K562 (cell line): ENCODE measurements around the gene PHKA1. TPM values are rescaled to one million over a fixed set of nuclear protein-coding genes. Genes with fewer than 3 reads are reported as not detected.

ENCODE experiments used
- ATAC-seq: fragments of 200-7000 bp; cut with Tn5 transposase; 3 replicates; pipeline ENCODE4 v1.9.1; 2020; ENCODE audit warnings: moderate library complexity
- BruUV-seq: library from RNA; stranded (reverse); fragments of 400-500 nt; replicated peaks from 2 replicates; lab custom pipeline; 2021; lab: Mats Ljungman, UMichigan
- CTCF ChIA-PET: fragments of 300-600 bp; formaldehyde crosslinking; extraction: SDS; loops from one replicate; lab custom pipeline; 2021; ENCODE audit warnings: low intra/inter-chr PET ratio; lab: Yijun Ruan, JAX
- POLR2A ChIA-PET: fragments of 300-600, 350-650 bp; sonication (Branson Sonifier 250); formaldehyde crosslinking; extraction: SDS; loops from one replicate; lab custom pipeline; 2021; ENCODE audit warnings: antibody characterized with exemption, inconsistent platforms; lab: Yijun Ruan, JAX
- DNase-seq, 4 experiments: peaks; one replicate each; pipeline versions ENCODE4 v3.0.0 to v3.0.0-alpha.2; 2011 to 2018; ENCODE audit warnings: low spot score in 3 of 4, mixed read lengths in 3 of 4; ENCODE audit errors: extremely low read depth in 1 of 4
- FAIRE-seq: peaks from 2 replicates; lab custom pipeline; 2011; peaks lifted over from hg19 to GRCh38; lab: Jason Lieb, UNC
- H2AFZ ChIP-seq: 2 replicates; pipeline ENCODE4 v1.6.0; 2011; ENCODE audit warnings: low read depth, low read length, control low read depth, inconsistent platforms
- H3K27ac ChIP-seq: fragments of 200-600 bp; 3 replicates; pipeline ENCODE4 v1.8.0; 2011; ENCODE audit warnings: low read depth, mild to moderate bottlenecking, control low read depth, inconsistent platforms, low read length, moderate library complexity, mixed read lengths; ENCODE audit errors: extremely low read depth
- H3K27me3 ChIP-seq, 2 experiments: fragments of 300-600 bp in 1 of 2; 2 replicates in 1 of 2; 3 replicates in 1 of 2; pipeline versions ENCODE4 v1.6.0 to v1.8.0; 2011; ENCODE audit warnings: inconsistent platforms in 2 of 2, low read length in 2 of 2, mild to moderate bottlenecking in 1 of 2, mixed read lengths in 1 of 2, moderate library complexity in 1 of 2; ENCODE audit not compliant: control insufficient read depth in 2 of 2, insufficient read depth in 2 of 2
- H3K36me3 ChIP-seq: fragments of 300-600 bp; 3 replicates; pipeline ENCODE4 v1.8.0; 2011; ENCODE audit warnings: mild to moderate bottlenecking, low read length, inconsistent platforms; ENCODE audit not compliant: control insufficient read depth, insufficient read depth
- H3K4me1 ChIP-seq, 2 experiments: fragments of 200-600 bp in 1 of 2; replicated peaks in 1 of 2; 2 replicates in 1 of 2; 3 replicates in 1 of 2; pipeline versions ENCODE4 v1.5.1 to v1.8.0; 2011; ENCODE audit warnings: inconsistent platforms in 2 of 2, low read length in 2 of 2, mild to moderate bottlenecking in 1 of 2, mixed read lengths in 1 of 2, moderate library complexity in 1 of 2; ENCODE audit not compliant: control insufficient read depth in 2 of 2, insufficient read depth in 2 of 2
- H3K4me2 ChIP-seq: 2 replicates; pipeline ENCODE4 v1.6.1; 2011; ENCODE audit warnings: low read length, control low read depth, inconsistent platforms, mixed read lengths; ENCODE audit not compliant: insufficient read depth
- H3K4me3 ChIP-seq: fragments of 200-600 bp; sonication (generic), shearing (Covaris generic); 2 replicates; pipeline ENCODE4 v1.5.1; 2016; ENCODE audit warnings: control low read depth, inconsistent platforms
- H3K79me2 ChIP-seq: fragments of 200-600 bp; 3 replicates; pipeline ENCODE4 v1.8.0; 2011; ENCODE audit warnings: low read length, inconsistent platforms; ENCODE audit not compliant: control insufficient read depth, insufficient read depth
- H3K9ac ChIP-seq, 2 experiments: 2 replicates each; pipeline versions ENCODE4 v1.6.0 to v1.6.1; 2011; ENCODE audit warnings: low read depth in 2 of 2, low read length in 2 of 2, control low read depth in 1 of 2, inconsistent platforms in 1 of 2, mild to moderate bottlenecking in 1 of 2, mixed read lengths in 1 of 2; ENCODE audit not compliant: insufficient read depth in 1 of 2
- H3K9me1 ChIP-seq: one replicate; pipeline ENCODE4 v1.6.0; 2011; ENCODE audit warnings: inconsistent platforms, mild to moderate bottlenecking, low read length, moderate library complexity; ENCODE audit not compliant: control insufficient read depth, insufficient read depth
- H3K9me3 ChIP-seq: replicated peaks from 2 replicates; pipeline ENCODE4 v1.5.1; 2011; ENCODE audit warnings: low read depth, low read length, inconsistent platforms; ENCODE audit not compliant: control insufficient read depth, insufficient read depth
- H4K20me1 ChIP-seq: replicated peaks from 2 replicates; pipeline ENCODE4 v1.6.1; 2011; ENCODE audit warnings: low read length, inconsistent platforms, mixed read lengths; ENCODE audit not compliant: control insufficient read depth, insufficient read depth
- ASH1L ChIP-seq: fragments of 450-650 bp; IDR thresholded peaks from 2 replicates; pipeline ENCODE4 v1.6.1; 2018; ENCODE audit warnings: borderline replicate concordance, mild to moderate bottlenecking, low read depth; ENCODE audit not compliant: partially characterized antibody
- KAT2B ChIP-seq: IDR thresholded peaks from one replicate; pipeline ENCODE4 v1.6.1; 2012; ENCODE audit warnings: low read depth, mild to moderate bottlenecking, control low read depth, inconsistent platforms, low read length, moderate library complexity
- PTTG1 ChIP-seq: fragments of 450-650 bp; IDR thresholded peaks from 2 replicates; pipeline ENCODE4 v1.6.1; 2016; ENCODE audit warnings: low read depth, mild to moderate bottlenecking, missing genetic modification characterization, missing compliant biosample characterization
- TCFL5 ChIP-seq: fragments of 250-450 bp; sonication (Bioruptor Pico); conservative IDR thresholded peaks from 2 replicates; pipeline ENCODE4 v1.6.1; 2021; ENCODE audit warnings: mild to moderate bottlenecking, moderate library complexity, matching md5 sums
- ZNF282 ChIP-seq: sonication (generic); formaldehyde crosslinking; IDR thresholded peaks from 2 replicates; pipeline ENCODE4 v1.8.1; 2023; ENCODE audit warnings: missing genetic modification reagents
- ZNF436 ChIP-seq: fragments of 250-450, 450-650 bp; sonication (Bioruptor Pico); formaldehyde crosslinking; IDR thresholded peaks from 2 replicates; pipeline ENCODE4 v1.7.0; 2020; ENCODE audit warnings: mild to moderate bottlenecking
- in situ Hi-C: fragments of 300-500 bp; cut with MboI; formaldehyde crosslinking; loops from 4 replicates; pipeline ENCODE4 v1.15.0; 2018; ENCODE audit warnings: inconsistent platforms, mixed read lengths
- intact Hi-C: fragments of 100-400 bp; cut with micrococcal nuclease; formaldehyde crosslinking; loops from 2 replicates; pipeline ENCODE4 v1.14.2; 2022
- polyA plus RNA-seq, 8 experiments: library from polyadenylated mRNA; depleted of rRNA in 4 of 8; stranded (reverse) in 5 of 8; unstranded in 3 of 8; fragments of >200 nt; fragmentation: Nextera tagmentation in 2 of 8; fragmentation: Illumina TruSeq in 1 of 8; extraction: Ambion mirVana in 2 of 8; extraction: Trizol in 1 of 8; gene quantifications; 2 replicates each; pipeline versions ENCODE4 v1.2.1 to v1.2.3, GENCODE V29; 2011 to 2014; ENCODE audit warnings: inconsistent platforms in 1 of 8, missing spikeins in 1 of 8
- total RNA-seq, 7 experiments: library from RNA; depleted of rRNA in 6 of 7; stranded (reverse); fragments of >200 nt in 6 of 7; fragmentation: Illumina TruSeq in 2 of 7; extraction: Trizol in 2 of 7; gene quantifications; 2 replicates each; pipeline versions ENCODE4 v1.2.1 to v1.2.3, GENCODE V29; 2011 to 2021; ENCODE audit warnings: low replicate concordance in 1 of 7
- TF ChIP-seq, protein P1 (sequence below): sonication (generic); formaldehyde crosslinking; IDR thresholded peaks from 2 replicates; pipeline ENCODE4 v1.8.0; 2022; ENCODE audit warnings: mild to moderate bottlenecking, missing genetic modification reagents
- TF ChIP-seq, protein P2 (sequence below): fragments of 250-450 bp; sonication (Bioruptor Pico); IDR thresholded peaks from 2 replicates; pipeline ENCODE4 v1.4.0; 2020; ENCODE audit warnings: mild to moderate bottlenecking

PHKA1 gene
- total and polyA plus RNA-seq, 9 of the 15 experiments (the other 6 are each of a cell fraction or from before 2014, with no cell fraction given) = 2.4 to 9.6 (median 5.8) TPM

DNA sequence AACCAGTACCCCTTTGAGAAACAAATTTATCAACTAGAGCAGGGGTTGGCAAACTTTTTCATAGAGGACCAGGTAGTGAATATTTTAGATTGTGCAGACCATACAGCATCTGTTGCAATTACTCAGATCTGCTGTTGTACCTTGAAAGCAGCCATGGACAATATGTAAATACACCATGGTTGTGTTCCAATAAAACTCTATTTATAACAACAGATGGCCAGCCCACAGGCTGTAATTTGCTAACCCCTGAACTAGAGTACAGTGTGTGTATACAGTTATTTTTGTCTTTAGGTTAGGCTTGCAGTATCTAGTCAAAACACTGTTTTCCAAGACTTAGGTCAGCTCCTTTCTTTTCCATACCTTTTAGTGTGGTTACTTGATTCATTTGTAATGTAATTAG, 54.4 kb downstream of the PHKA1 start:
- Histone ChIP-seq H3K9ac (no peak overlapping the region), H4K20me1 (no peaks in the 10 kb centered on the region), H2AFZ (no peak overlapping the region), H3K4me2 (no peak overlapping the region), H3K36me3 (no peaks in the 10 kb centered on the region), H3K4me3 (no peak overlapping the region), H3K27me3 (no peaks in the 10 kb centered on the region), H3K27ac (no peak overlapping the region), H3K4me1 (no peaks in the 10 kb centered on the region), H3K9me1 (no peaks in the 10 kb centered on the region), H3K79me2 (no peaks in the 10 kb centered on the region), H3K9me3 (no peaks in the 10 kb centered on the region)
- ATAC-seq = no peak
- ChIA-PET POLR2A (no interaction called here), CTCF (no interaction called here)
- intact Hi-C loops (no loop called here), in situ Hi-C loops (no loop called here)
- no peak for FAIRE-seq
- no peak for TF ChIP-seq ZNF436 (CRISPR knock-in tag)
- no peak for TF ChIP-seq PTTG1 (tag)
- TF ChIP-seq TCFL5 (CRISPR knock-in tag) = no peak
- no peak for TF ChIP-seq KAT2B
- TF ChIP-seq ASH1L = no peak
- TF ChIP-seq, protein P1, sequence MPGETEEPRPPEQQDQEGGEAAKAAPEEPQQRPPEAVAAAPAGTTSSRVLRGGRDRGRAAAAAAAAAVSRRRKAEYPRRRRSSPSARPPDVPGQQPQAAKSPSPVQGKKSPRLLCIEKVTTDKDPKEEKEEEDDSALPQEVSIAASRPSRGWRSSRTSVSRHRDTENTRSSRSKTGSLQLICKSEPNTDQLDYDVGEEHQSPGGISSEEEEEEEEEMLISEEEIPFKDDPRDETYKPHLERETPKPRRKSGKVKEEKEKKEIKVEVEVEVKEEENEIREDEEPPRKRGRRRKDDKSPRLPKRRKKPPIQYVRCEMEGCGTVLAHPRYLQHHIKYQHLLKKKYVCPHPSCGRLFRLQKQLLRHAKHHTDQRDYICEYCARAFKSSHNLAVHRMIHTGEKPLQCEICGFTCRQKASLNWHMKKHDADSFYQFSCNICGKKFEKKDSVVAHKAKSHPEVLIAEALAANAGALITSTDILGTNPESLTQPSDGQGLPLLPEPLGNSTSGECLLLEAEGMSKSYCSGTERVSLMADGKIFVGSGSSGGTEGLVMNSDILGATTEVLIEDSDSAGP = no peak
- no peak for TF ChIP-seq ZNF282 (CRISPR knock-in tag)
- TF ChIP-seq, protein P2, sequence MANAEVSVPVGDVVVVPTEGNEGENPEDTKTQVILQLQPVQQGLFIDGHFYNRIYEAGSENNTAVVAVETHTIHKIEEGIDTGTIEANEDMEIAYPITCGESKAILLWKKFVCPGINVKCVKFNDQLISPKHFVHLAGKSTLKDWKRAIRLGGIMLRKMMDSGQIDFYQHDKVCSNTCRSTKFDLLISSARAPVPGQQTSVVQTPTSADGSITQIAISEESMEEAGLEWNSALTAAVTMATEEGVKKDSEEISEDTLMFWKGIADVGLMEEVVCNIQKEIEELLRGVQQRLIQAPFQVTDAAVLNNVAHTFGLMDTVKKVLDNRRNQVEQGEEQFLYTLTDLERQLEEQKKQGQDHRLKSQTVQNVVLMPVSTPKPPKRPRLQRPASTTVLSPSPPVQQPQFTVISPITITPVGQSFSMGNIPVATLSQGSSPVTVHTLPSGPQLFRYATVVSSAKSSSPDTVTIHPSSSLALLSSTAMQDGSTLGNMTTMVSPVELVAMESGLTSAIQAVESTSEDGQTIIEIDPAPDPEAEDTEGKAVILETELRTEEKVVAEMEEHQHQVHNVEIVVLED (CRISPR knock-in tag) = no peak
- no peak for DNase-seq
- BruUV-seq = no TSS peak
